WTC11 (cell line): ENCODE measurements around the gene CD247.

Experiments used
- EMX1 ChIP-seq: fragments of 250-450 bp; sonication (Bioruptor Pico); IDR thresholded peaks from 2 replicates; pipeline ENCODE4 v1.8.0; 2021; ENCODE audit warnings: mild to moderate bottlenecking
- ETV6 ChIP-seq: sonication (generic); formaldehyde crosslinking; IDR thresholded peaks from 2 replicates; pipeline ENCODE4 v1.8.1; 2022; ENCODE audit warnings: mild to moderate bottlenecking, missing genetic modification reagents
- NR2C2 ChIP-seq: sonication (generic); formaldehyde crosslinking; IDR thresholded peaks from 2 replicates; pipeline ENCODE4 v1.8.0; 2022; ENCODE audit warnings: mild to moderate bottlenecking, missing genetic modification reagents
- SMAD4 ChIP-seq: sonication (generic); formaldehyde crosslinking; IDR thresholded peaks from 2 replicates; pipeline ENCODE4 v1.8.0; 2022; ENCODE audit warnings: mild to moderate bottlenecking, missing genetic modification reagents
- TF ChIP-seq, protein P1 (sequence below): fragments of 200-600 bp; IDR thresholded peaks from 2 replicates; pipeline ENCODE4 v1.8.0; 2022; ENCODE audit warnings: antibody characterized with exemption
- TF ChIP-seq, protein P2 (sequence below): sonication (generic); formaldehyde crosslinking; IDR thresholded peaks from 2 replicates; pipeline ENCODE4 v1.8.1; 2023; ENCODE audit warnings: mild to moderate bottlenecking, missing genetic modification reagents

DNA sequence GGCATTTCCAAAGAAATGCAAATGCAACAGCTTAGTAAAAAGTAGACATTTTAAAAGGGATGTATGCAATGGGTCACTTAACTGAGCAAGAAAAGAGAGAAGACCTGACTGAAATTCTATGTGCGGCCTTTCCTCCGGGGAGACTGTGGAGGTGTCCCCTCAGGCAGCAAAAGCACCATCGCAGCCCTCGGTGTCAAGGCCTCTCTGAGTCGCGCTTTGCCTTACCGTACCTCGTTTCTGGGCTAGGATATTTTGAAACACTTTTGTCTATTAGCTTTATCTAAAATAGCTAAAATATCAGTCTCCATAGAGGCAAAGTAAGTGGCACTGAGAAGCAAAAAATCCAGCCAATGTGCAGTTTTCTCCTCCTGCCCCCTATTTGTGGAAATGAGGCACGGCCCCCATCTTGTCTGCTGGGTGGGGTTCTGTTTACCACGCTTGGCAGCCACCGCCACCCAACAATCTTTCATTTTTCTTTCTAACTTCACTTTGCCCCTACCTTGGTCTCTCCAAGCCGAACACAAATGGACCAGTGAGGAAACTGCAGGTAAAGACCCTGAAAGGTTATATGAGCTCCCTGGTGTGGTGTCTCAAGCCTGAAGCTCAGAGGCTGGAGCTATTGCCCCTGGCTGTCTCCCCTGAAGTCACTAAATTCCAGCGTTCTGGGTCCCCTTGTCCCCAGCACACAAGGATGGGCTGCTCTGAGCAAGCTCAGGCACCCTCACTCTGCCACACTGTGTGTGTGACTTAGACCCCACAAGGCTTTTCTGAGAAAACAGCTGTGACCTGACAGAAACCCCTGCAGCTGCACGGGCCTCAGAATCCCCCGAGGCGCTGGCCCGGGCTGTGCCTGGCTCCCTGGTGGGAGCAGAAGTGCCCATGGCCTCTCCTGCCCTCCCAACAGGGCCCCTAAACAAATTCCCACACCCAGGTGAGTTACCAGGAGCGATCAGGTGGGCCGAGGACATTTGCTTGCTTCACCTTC is 1.6 kb downstream of the CD247 start:
- TF ChIP-seq, protein P1, sequence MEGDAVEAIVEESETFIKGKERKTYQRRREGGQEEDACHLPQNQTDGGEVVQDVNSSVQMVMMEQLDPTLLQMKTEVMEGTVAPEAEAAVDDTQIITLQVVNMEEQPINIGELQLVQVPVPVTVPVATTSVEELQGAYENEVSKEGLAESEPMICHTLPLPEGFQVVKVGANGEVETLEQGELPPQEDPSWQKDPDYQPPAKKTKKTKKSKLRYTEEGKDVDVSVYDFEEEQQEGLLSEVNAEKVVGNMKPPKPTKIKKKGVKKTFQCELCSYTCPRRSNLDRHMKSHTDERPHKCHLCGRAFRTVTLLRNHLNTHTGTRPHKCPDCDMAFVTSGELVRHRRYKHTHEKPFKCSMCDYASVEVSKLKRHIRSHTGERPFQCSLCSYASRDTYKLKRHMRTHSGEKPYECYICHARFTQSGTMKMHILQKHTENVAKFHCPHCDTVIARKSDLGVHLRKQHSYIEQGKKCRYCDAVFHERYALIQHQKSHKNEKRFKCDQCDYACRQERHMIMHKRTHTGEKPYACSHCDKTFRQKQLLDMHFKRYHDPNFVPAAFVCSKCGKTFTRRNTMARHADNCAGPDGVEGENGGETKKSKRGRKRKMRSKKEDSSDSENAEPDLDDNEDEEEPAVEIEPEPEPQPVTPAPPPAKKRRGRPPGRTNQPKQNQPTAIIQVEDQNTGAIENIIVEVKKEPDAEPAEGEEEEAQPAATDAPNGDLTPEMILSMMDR: no peak
- TF ChIP-seq EMX1 (CRISPR knock-in tag) (no peak), SMAD4 (CRISPR knock-in tag) (no peak), NR2C2 (CRISPR knock-in tag) (no peak), ETV6 (CRISPR knock-in tag) (no peak)
- TF ChIP-seq, protein P2, sequence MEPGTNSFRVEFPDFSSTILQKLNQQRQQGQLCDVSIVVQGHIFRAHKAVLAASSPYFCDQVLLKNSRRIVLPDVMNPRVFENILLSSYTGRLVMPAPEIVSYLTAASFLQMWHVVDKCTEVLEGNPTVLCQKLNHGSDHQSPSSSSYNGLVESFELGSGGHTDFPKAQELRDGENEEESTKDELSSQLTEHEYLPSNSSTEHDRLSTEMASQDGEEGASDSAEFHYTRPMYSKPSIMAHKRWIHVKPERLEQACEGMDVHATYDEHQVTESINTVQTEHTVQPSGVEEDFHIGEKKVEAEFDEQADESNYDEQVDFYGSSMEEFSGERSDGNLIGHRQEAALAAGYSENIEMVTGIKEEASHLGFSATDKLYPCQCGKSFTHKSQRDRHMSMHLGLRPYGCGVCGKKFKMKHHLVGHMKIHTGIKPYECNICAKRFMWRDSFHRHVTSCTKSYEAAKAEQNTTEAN (CRISPR knock-in tag): no peak
